HG03025 (cell line): ENCODE data around the gene HEMK1.

ENCODE experiments used
- ATAC-seq: cut with Tn5 transposase; IDR thresholded peaks from one replicate; pipeline ENCODE4 v1.9.1; 2021; ENCODE audit warnings: mild to moderate bottlenecking, moderate library complexity; ENCODE audit not compliant: unreplicated experiment, low FRiP score

HEMK1 gene

GRCh38 chr3:50611464-50612233, 42.3 kb downstream of the HEMK1 start, which contains the start of gene CISH:
Gene CISH, minus strand, starts transcription at chr3:50611774. Its CDS starts 124 bp downstream, at chr3:50611650.
- ATAC-seq: peak; percentile 65

- peak; percentile 2 for ATAC-seq
These were observed 43.0 kb downstream of the HEMK1 start for GRCh38 chr3:50612234-50612882.

GRCh38 chr3:50612970-50613846, 43.9 kb downstream of the HEMK1 start:
- ATAC-seq: no peak

- ATAC-seq: no peak
These were observed 45.9 kb downstream of the HEMK1 start for GRCh38 chr3:50615190-50615589.

- no peak for ATAC-seq
These were observed 46.9 kb downstream of the HEMK1 start for GRCh38 chr3:50616003-50616769.

- peak; percentile 65 for ATAC-seq
These were observed 47.4 kb downstream of the HEMK1 start for GRCh38 chr3:50616770-50617095.

- peak; percentile 14 for ATAC-seq
These were observed 47.9 kb downstream of the HEMK1 start, which contains the start of gene MAPKAPK3 for GRCh38 chr3:50617096-50617791. Gene MAPKAPK3, plus strand, starts transcription at chr3:50617151. Its CDS starts 415 bp downstream, at chr3:50617566.

- no peak for ATAC-seq
These were observed 48.7 kb downstream of the HEMK1 start for GRCh38 chr3:50617911-50618481.

- no peak for ATAC-seq
These were observed 51.1 kb downstream of the HEMK1 start for GRCh38 chr3:50620420-50620819.

- ATAC-seq: no peak
These were observed 51.5 kb downstream of the HEMK1 start for GRCh38 chr3:50620820-50621219.

- ATAC-seq: no peak
These were observed 53.6 kb downstream of the HEMK1 start for GRCh38 chr3:50622881-50623280.

GRCh38 chr3:50623840-50624474, 54.6 kb downstream of the HEMK1 start:
- no peak for ATAC-seq

- ATAC-seq: no peak
These were observed 55.3 kb downstream of the HEMK1 start for GRCh38 chr3:50624634-50625033.

- no peak for ATAC-seq
These were observed 56.2 kb downstream of the HEMK1 start for GRCh38 chr3:50625231-50626182.

GRCh38 chr3:50626401-50626800, 57.1 kb downstream of the HEMK1 start:
- no peak for ATAC-seq

GRCh38 chr3:50627407-50628051, 58.2 kb downstream of the HEMK1 start:
- no peak for ATAC-seq

GRCh38 chr3:50628601-50629000, 59.3 kb downstream of the HEMK1 start:
- ATAC-seq: no peak
